WTC11 (cell line): ENCODE measurements around the gene UNC13C. TPM values are rescaled to one million over a fixed set of nuclear protein-coding genes. Genes with fewer than 3 reads are reported as not detected.

Experiments used
- ATAC-seq: fragments of 200-7000 bp; cut with Tn5 transposase; 2 replicates; pipeline ENCODE4 v1.10.0; 2021; ENCODE audit warnings: mild to moderate bottlenecking, moderate library complexity
- CTCF ChIA-PET: fragments of 300-600 bp; sonication (Branson Sonifier 250); formaldehyde crosslinking; loops from one replicate; lab custom pipeline; 2021; ENCODE audit warnings: antibody characterized with exemption; lab: Charles Lee
- POLR2A ChIA-PET: fragments of 350-600 bp; sonication (Branson Sonifier 250); formaldehyde crosslinking; loops from one replicate; lab custom pipeline; 2021; ENCODE audit warnings: antibody characterized with exemption; lab: Charles Lee
- DNase-seq: peaks from one replicate; pipeline ENCODE4 v3.0.0; 2021; ENCODE audit warnings: low spot score
- H3K27ac Mint-ChIP-seq: 2 replicates; pipeline ENCODE4 v1.8.0; 2021; ENCODE audit warnings: mixed read lengths
- H3K27me3 Mint-ChIP-seq: 2 replicates; pipeline ENCODE4 v1.8.0; 2021; ENCODE audit warnings: low read depth, mild to moderate bottlenecking, moderate library complexity, mixed read lengths
- H3K36me3 Mint-ChIP-seq: 2 replicates; pipeline ENCODE4 v1.8.0; 2021; ENCODE audit warnings: mixed read lengths
- H3K4me1 Mint-ChIP-seq: 2 replicates; pipeline ENCODE4 v1.8.0; 2022; ENCODE audit warnings: mixed read lengths
- H3K4me3 Mint-ChIP-seq: 2 replicates; pipeline ENCODE4 v1.8.0; 2021; ENCODE audit warnings: mild to moderate bottlenecking, moderate library complexity, mixed read lengths
- H3K9me3 Mint-ChIP-seq: 2 replicates; pipeline ENCODE4 v1.8.0; 2021; ENCODE audit warnings: mixed read lengths
- AFF4 ChIP-seq: sonication (generic); formaldehyde crosslinking; IDR thresholded peaks from 2 replicates; pipeline ENCODE4 v1.8.1; 2023; ENCODE audit warnings: mild to moderate bottlenecking, missing genetic modification reagents, borderline replicate concordance
- CREM ChIP-seq: sonication (generic); formaldehyde crosslinking; IDR thresholded peaks from 2 replicates; pipeline ENCODE4 v1.8.1; 2022; ENCODE audit warnings: mild to moderate bottlenecking, missing genetic modification reagents, moderate library complexity
- EMX1 ChIP-seq: fragments of 250-450 bp; sonication (Bioruptor Pico); IDR thresholded peaks from 2 replicates; pipeline ENCODE4 v1.8.0; 2021; ENCODE audit warnings: mild to moderate bottlenecking
- ETV6 ChIP-seq: sonication (generic); formaldehyde crosslinking; IDR thresholded peaks from 2 replicates; pipeline ENCODE4 v1.8.1; 2022; ENCODE audit warnings: mild to moderate bottlenecking, missing genetic modification reagents
- GTF2I ChIP-seq: fragments of 250-450 bp; sonication (Bioruptor Pico); conservative IDR thresholded peaks from 2 replicates; pipeline ENCODE4 v1.4.0; 2021; ENCODE audit warnings: mild to moderate bottlenecking
- MYBL2 ChIP-seq: sonication (generic); formaldehyde crosslinking; IDR thresholded peaks from 2 replicates; pipeline ENCODE4 v1.8.1; 2023; ENCODE audit warnings: mild to moderate bottlenecking, moderate library complexity, missing genetic modification reagents
- NFATC4 ChIP-seq: fragments of 250-450 bp; sonication (Bioruptor Pico); IDR thresholded peaks from 2 replicates; pipeline ENCODE4 v1.9.0; 2021; ENCODE audit warnings: mild to moderate bottlenecking
- NR1H2 ChIP-seq: sonication (generic); formaldehyde crosslinking; IDR thresholded peaks from 2 replicates; pipeline ENCODE4 v1.9.0; 2021; ENCODE audit warnings: mild to moderate bottlenecking, moderate library complexity, missing genetic modification reagents
- RORB ChIP-seq: fragments of 250-450 bp; sonication (Bioruptor Pico); IDR thresholded peaks from 2 replicates; pipeline ENCODE4 v1.9.0; 2021; ENCODE audit warnings: mild to moderate bottlenecking
- STAT6 ChIP-seq: sonication (generic); formaldehyde crosslinking; conservative IDR thresholded peaks from 2 replicates; pipeline ENCODE4 v1.8.1; 2023; ENCODE audit warnings: mild to moderate bottlenecking, low read depth, missing genetic modification reagents, moderate library complexity
- ZBTB43 ChIP-seq: sonication (generic); formaldehyde crosslinking; IDR thresholded peaks from 2 replicates; pipeline ENCODE4 v1.8.1; 2023; ENCODE audit warnings: mild to moderate bottlenecking, missing genetic modification reagents
- total RNA-seq: library from RNA; stranded (reverse); gene quantifications from 3 replicates; pipeline ENCODE4 v1.2.3, GENCODE V29; 2021
- TF ChIP-seq, protein P1 (sequence below): sonication (generic); formaldehyde crosslinking; IDR thresholded peaks from 2 replicates; pipeline ENCODE4 v1.8.0; 2022; ENCODE audit warnings: missing genetic modification reagents
- TF ChIP-seq, protein P2 (sequence below): sonication (generic); formaldehyde crosslinking; IDR thresholded peaks from 2 replicates; pipeline ENCODE4 v1.8.0; 2023; ENCODE audit warnings: missing genetic modification reagents
- TF ChIP-seq, protein P3 (sequence below): sonication (generic); formaldehyde crosslinking; IDR thresholded peaks from 2 replicates; pipeline ENCODE4 v1.8.1; 2023; ENCODE audit warnings: mild to moderate bottlenecking, missing genetic modification reagents, moderate library complexity
- TF ChIP-seq, protein P4 (sequence below): sonication (generic); formaldehyde crosslinking; IDR thresholded peaks from 2 replicates; pipeline ENCODE4 v1.8.0; 2023; ENCODE audit warnings: missing genetic modification reagents, mild to moderate bottlenecking, borderline replicate concordance

UNC13C gene
- total RNA-seq, 1 experiment from 2014 or later = 0.07 TPM

GRCh38 chr15:54566654-54567053, 588.4 kb downstream of the UNC13C start:
- H3K27me3 Mint-ChIP-seq = no peaks in the 10 kb centered on the region

More at GRCh38 chr15:54566654-54567053, 588.4 kb downstream of the UNC13C start:
- Mint-ChIP-seq H3K4me1 (no peaks in the 10 kb centered on the region), H3K4me3 (no peak overlapping the region), H3K27ac (no peak overlapping the region), H3K9me3 (peaks cover 3% of the 10 kb centered on the region), H3K36me3 (no peaks in the 10 kb centered on the region)
- no peak for DNase-seq
- TF ChIP-seq NR1H2 (CRISPR knock-in tag) = no peak
- TF ChIP-seq RORB (CRISPR knock-in tag) = no peak
- TF ChIP-seq NFATC4 = no peak
- no peak for TF ChIP-seq STAT6 (CRISPR knock-in tag)
- no peak for TF ChIP-seq AFF4 (CRISPR knock-in tag)
- TF ChIP-seq ZBTB43 (CRISPR knock-in tag) = no peak
- no peak for TF ChIP-seq ETV6 (CRISPR knock-in tag)
- TF ChIP-seq, protein P1, sequence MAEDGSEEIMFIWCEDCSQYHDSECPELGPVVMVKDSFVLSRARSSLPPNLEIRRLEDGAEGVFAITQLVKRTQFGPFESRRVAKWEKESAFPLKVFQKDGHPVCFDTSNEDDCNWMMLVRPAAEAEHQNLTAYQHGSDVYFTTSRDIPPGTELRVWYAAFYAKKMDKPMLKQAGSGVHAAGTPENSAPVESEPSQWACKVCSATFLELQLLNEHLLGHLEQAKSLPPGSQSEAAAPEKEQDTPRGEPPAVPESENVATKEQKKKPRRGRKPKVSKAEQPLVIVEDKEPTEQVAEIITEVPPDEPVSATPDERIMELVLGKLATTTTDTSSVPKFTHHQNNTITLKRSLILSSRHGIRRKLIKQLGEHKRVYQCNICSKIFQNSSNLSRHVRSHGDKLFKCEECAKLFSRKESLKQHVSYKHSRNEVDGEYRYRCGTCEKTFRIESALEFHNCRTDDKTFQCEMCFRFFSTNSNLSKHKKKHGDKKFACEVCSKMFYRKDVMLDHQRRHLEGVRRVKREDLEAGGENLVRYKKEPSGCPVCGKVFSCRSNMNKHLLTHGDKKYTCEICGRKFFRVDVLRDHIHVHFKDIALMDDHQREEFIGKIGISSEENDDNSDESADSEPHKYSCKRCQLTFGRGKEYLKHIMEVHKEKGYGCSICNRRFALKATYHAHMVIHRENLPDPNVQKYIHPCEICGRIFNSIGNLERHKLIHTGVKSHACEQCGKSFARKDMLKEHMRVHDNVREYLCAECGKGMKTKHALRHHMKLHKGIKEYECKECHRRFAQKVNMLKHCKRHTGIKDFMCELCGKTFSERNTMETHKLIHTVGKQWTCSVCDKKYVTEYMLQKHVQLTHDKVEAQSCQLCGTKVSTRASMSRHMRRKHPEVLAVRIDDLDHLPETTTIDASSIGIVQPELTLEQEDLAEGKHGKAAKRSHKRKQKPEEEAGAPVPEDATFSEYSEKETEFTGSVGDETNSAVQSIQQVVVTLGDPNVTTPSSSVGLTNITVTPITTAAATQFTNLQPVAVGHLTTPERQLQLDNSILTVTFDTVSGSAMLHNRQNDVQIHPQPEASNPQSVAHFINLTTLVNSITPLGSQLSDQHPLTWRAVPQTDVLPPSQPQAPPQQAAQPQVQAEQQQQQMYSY (CRISPR knock-in tag) = no peak
- TF ChIP-seq, protein P2, sequence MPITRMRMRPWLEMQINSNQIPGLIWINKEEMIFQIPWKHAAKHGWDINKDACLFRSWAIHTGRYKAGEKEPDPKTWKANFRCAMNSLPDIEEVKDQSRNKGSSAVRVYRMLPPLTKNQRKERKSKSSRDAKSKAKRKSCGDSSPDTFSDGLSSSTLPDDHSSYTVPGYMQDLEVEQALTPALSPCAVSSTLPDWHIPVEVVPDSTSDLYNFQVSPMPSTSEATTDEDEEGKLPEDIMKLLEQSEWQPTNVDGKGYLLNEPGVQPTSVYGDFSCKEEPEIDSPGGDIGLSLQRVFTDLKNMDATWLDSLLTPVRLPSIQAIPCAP (CRISPR knock-in tag) = no peak
- no peak for TF ChIP-seq EMX1 (CRISPR knock-in tag)
- TF ChIP-seq CREM = no peak
- TF ChIP-seq, protein P3, sequence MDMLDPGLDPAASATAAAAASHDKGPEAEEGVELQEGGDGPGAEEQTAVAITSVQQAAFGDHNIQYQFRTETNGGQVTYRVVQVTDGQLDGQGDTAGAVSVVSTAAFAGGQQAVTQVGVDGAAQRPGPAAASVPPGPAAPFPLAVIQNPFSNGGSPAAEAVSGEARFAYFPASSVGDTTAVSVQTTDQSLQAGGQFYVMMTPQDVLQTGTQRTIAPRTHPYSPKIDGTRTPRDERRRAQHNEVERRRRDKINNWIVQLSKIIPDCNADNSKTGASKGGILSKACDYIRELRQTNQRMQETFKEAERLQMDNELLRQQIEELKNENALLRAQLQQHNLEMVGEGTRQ (CRISPR knock-in tag) = no peak
- TF ChIP-seq MYBL2 (CRISPR knock-in tag) = no peak
- TF ChIP-seq, protein P4, sequence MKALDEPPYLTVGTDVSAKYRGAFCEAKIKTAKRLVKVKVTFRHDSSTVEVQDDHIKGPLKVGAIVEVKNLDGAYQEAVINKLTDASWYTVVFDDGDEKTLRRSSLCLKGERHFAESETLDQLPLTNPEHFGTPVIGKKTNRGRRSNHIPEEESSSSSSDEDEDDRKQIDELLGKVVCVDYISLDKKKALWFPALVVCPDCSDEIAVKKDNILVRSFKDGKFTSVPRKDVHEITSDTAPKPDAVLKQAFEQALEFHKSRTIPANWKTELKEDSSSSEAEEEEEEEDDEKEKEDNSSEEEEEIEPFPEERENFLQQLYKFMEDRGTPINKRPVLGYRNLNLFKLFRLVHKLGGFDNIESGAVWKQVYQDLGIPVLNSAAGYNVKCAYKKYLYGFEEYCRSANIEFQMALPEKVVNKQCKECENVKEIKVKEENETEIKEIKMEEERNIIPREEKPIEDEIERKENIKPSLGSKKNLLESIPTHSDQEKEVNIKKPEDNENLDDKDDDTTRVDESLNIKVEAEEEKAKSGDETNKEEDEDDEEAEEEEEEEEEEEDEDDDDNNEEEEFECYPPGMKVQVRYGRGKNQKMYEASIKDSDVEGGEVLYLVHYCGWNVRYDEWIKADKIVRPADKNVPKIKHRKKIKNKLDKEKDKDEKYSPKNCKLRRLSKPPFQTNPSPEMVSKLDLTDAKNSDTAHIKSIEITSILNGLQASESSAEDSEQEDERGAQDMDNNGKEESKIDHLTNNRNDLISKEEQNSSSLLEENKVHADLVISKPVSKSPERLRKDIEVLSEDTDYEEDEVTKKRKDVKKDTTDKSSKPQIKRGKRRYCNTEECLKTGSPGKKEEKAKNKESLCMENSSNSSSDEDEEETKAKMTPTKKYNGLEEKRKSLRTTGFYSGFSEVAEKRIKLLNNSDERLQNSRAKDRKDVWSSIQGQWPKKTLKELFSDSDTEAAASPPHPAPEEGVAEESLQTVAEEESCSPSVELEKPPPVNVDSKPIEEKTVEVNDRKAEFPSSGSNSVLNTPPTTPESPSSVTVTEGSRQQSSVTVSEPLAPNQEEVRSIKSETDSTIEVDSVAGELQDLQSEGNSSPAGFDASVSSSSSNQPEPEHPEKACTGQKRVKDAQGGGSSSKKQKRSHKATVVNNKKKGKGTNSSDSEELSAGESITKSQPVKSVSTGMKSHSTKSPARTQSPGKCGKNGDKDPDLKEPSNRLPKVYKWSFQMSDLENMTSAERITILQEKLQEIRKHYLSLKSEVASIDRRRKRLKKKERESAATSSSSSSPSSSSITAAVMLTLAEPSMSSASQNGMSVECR (CRISPR knock-in tag) = no peak
- no peak for TF ChIP-seq GTF2I
- ATAC-seq = no peak
- POLR2A ChIA-PET = no interaction called here
- CTCF ChIA-PET = no interaction called here
